HCT116 (cell line): ENCODE data around the gene RNU5B-1. TPM values are rescaled to one million over a fixed set of nuclear protein-coding genes. Genes with fewer than 3 reads are reported as not detected.

Experiments
- ATAC-seq: fragments of 200-7000 bp; cut with Tn5 transposase; 2 replicates; pipeline ENCODE4 v1.9.1; 2020; ENCODE audit warnings: mild to moderate bottlenecking, moderate library complexity
- BruUV-seq: library from RNA; stranded (reverse); fragments of 400-500 nt; replicated peaks from 2 replicates; lab custom pipeline; 2021; lab: Mats Ljungman, UMichigan
- CTCF ChIA-PET: fragments of 300-600 bp; sonication (Branson Sonifier 250); formaldehyde crosslinking; loops from one replicate; lab custom pipeline; 2021; ENCODE audit warnings: antibody characterized with exemption; lab: Charles Lee
- POLR2A ChIA-PET: fragments of 300-600, 350-600 bp; sonication (Branson Sonifier 250); formaldehyde crosslinking; loops from one replicate; lab custom pipeline; 2021; ENCODE audit warnings: antibody characterized with exemption; lab: Charles Lee
- RAD21 ChIA-PET, 2 experiments: fragments of 300-600 bp; sonication (Branson Sonifier 250); formaldehyde crosslinking; loops; one replicate each; lab custom pipeline; 2023; ENCODE audit warnings: low total read pairs in 2 of 2; ENCODE audit not compliant: uncharacterized antibody in 2 of 2, unreplicated experiment in 2 of 2, low non-redundant PET in 1 of 2; lab: Charles Lee
- DNase-seq: peaks from one replicate; pipeline ENCODE4 v3.0.0-alpha.2; 2010; ENCODE audit warnings: low read depth, low spot score
- H2AFZ ChIP-seq: fragments of 200-600 bp; shearing (Covaris generic), sonication (generic); 2 replicates; pipeline ENCODE4 v1.6.1; 2017; ENCODE audit warnings: low read depth, mixed run types, mixed read lengths, antibody characterized with exemption, low read length; ENCODE audit not compliant: poor library complexity, severe bottlenecking
- H3K27ac ChIP-seq: 2 replicates; pipeline ENCODE4 v1.5.1; 2012; ENCODE audit warnings: low read depth, low read length
- H3K27me3 ChIP-seq: fragments of 200-600 bp; sonication (generic); 2 replicates; pipeline ENCODE4 v1.6.1; 2016; ENCODE audit warnings: mixed run types, low read length, mixed read lengths; ENCODE audit not compliant: insufficient read depth
- H3K36me3 ChIP-seq, 2 experiments: fragments of 200-500 bp in 1 of 2; fragments of 200-600 bp in 1 of 2; sonication (Bioruptor generic) in 1 of 2; sonication (generic) in 1 of 2; 2 replicates each; pipeline versions ENCODE4 v1.5.1 to v1.6.1; 2014 to 2016; ENCODE audit warnings: low read length in 2 of 2, inconsistent platforms in 1 of 2, mixed read lengths in 1 of 2, mixed run types in 1 of 2; ENCODE audit not compliant: insufficient read depth in 2 of 2, control insufficient read depth in 1 of 2
- H3K4me1 ChIP-seq, 2 experiments: fragments of 200-600 bp in 1 of 2; sonication (generic) in 1 of 2; 2 replicates each; pipeline versions ENCODE4 v1.5.1 to v1.6.1; 2012 to 2017; ENCODE audit warnings: low read length in 2 of 2, inconsistent platforms in 1 of 2, mild to moderate bottlenecking in 1 of 2, mixed read lengths in 1 of 2, mixed run types in 1 of 2, moderate library complexity in 1 of 2; ENCODE audit not compliant: insufficient read depth in 2 of 2, control insufficient read depth in 1 of 2
- H3K4me2 ChIP-seq: fragments of 200-600 bp; sonication (generic); 2 replicates; pipeline ENCODE4 v1.6.1; 2017; ENCODE audit warnings: mixed run types, low read length, mixed read lengths
- H3K4me3 ChIP-seq, 2 experiments: fragments of 200-600 bp in 1 of 2; sonication (generic) in 1 of 2; replicated peaks in 1 of 2; 2 replicates each; pipeline ENCODE4 v1.5.1; 2011 to 2016; ENCODE audit warnings: low read length in 2 of 2, control low read depth in 1 of 2, low read depth in 1 of 2, mild to moderate bottlenecking in 1 of 2, mixed read lengths in 1 of 2, mixed run types in 1 of 2
- H3K79me2 ChIP-seq: fragments of 200-600 bp; sonication (generic); 2 replicates; pipeline ENCODE4 v1.6.1; 2017; ENCODE audit warnings: mild to moderate bottlenecking, mixed run types, low read length, moderate library complexity, mixed read lengths; ENCODE audit not compliant: insufficient read depth
- H3K9ac ChIP-seq: fragments of 200-600 bp; sonication (generic); 2 replicates; pipeline ENCODE4 v1.6.1; 2016; ENCODE audit warnings: low read length, mixed read lengths
- H3K9me2 ChIP-seq: fragments of 200-600 bp; sonication (generic), shearing (Covaris generic); 2 replicates; pipeline ENCODE4 v1.6.1; 2017; ENCODE audit warnings: mixed run types, mild to moderate bottlenecking, moderate library complexity; ENCODE audit not compliant: insufficient read depth
- H3K9me3 ChIP-seq, 2 experiments: fragments of 200-500 bp in 1 of 2; fragments of 200-600 bp in 1 of 2; sonication (Bioruptor generic) in 1 of 2; sonication (generic) in 1 of 2; 2 replicates each; pipeline ENCODE4 v1.6.1; 2014 to 2017; ENCODE audit warnings: low read length in 2 of 2, mixed read lengths in 2 of 2, inconsistent platforms in 1 of 2, low read depth in 1 of 2, mild to moderate bottlenecking in 1 of 2, mixed run types in 1 of 2, moderate library complexity in 1 of 2; ENCODE audit not compliant: control insufficient read depth in 1 of 2, insufficient read depth in 1 of 2
- H4K20me1 ChIP-seq: fragments of 200-600 bp; sonication (generic), shearing (Covaris generic); 2 replicates; pipeline ENCODE4 v1.6.1; 2017; ENCODE audit warnings: mixed run types, mild to moderate bottlenecking, moderate library complexity; ENCODE audit not compliant: insufficient read depth
- CBX3 ChIP-seq: IDR thresholded peaks from 2 replicates; pipeline ENCODE4 v1.6.1; 2012; ENCODE audit warnings: low read depth
- CEBPB ChIP-seq: IDR thresholded peaks from 2 replicates; pipeline ENCODE4 v1.6.1; 2012; ENCODE audit warnings: low read depth
- CTCF ChIP-seq, 3 experiments: fragments of 200-600 bp in 1 of 3; sonication (generic) in 1 of 3; IDR thresholded peaks in 2 of 3; conservative IDR thresholded peaks in 1 of 3; 2 replicates each; pipeline ENCODE4 v1.5.1; 2012 to 2017; ENCODE audit warnings: low read depth in 2 of 3, low read length in 2 of 3, antibody characterized with exemption in 1 of 3, borderline replicate concordance in 1 of 3, control low read depth in 1 of 3, mild to moderate bottlenecking in 1 of 3, mixed read lengths in 1 of 3, mixed run types in 1 of 3, moderate library complexity in 1 of 3; ENCODE audit not compliant: insufficient read depth in 1 of 3
- EGR1 ChIP-seq: IDR thresholded peaks from 2 replicates; pipeline ENCODE4 v1.6.1; 2012; ENCODE audit warnings: low read depth
- ELF1 ChIP-seq: IDR thresholded peaks from 2 replicates; pipeline ENCODE4 v1.6.1; 2012; ENCODE audit warnings: low read depth, borderline replicate concordance
- EZH2 ChIP-seq: fragments of 200-600 bp; sonication (generic); IDR thresholded peaks from 2 replicates; pipeline ENCODE4 v1.6.1; 2017; ENCODE audit warnings: antibody characterized with exemption, mixed run types
- JUND ChIP-seq: IDR thresholded peaks from 2 replicates; pipeline ENCODE4 v1.6.1; 2012
- RAD21 ChIP-seq: IDR thresholded peaks from 2 replicates; pipeline ENCODE4 v1.6.1; 2012; ENCODE audit warnings: low read depth, mild to moderate bottlenecking
- SIN3A ChIP-seq: IDR thresholded peaks from 2 replicates; pipeline ENCODE4 v1.6.1; 2012; ENCODE audit warnings: low read depth
- SRF ChIP-seq: IDR thresholded peaks from 2 replicates; pipeline ENCODE4 v1.6.1; 2012; ENCODE audit warnings: low read depth
- YY1 ChIP-seq: IDR thresholded peaks from 2 replicates; pipeline ENCODE4 v1.6.1; 2011; ENCODE audit warnings: low read length, low read depth, moderate library complexity, mild to moderate bottlenecking; ENCODE audit not compliant: insufficient replicate concordance; ENCODE audit errors: extremely low read depth
- ZFX ChIP-seq: fragments of 450-650 bp; IDR thresholded peaks from 2 replicates; pipeline ENCODE4 v1.6.1; 2017
- intact Hi-C: fragments of 100-400 bp; cut with micrococcal nuclease; formaldehyde crosslinking; loops from 2 replicates; pipeline ENCODE4 v1.10.0; 2022
- total RNA-seq: library from RNA; stranded (reverse); gene quantifications from one replicate; pipeline ENCODE4 v1.2.1, GENCODE V29; 2021; ENCODE audit not compliant: unreplicated experiment

Gene RNU5B-1
- total RNA-seq, 1 experiment from 2014 or later, result not detected

GRCh38 chr15:65344914-65345275, 40.4 kb downstream of the RNU5B-1 start:
- Histone ChIP-seq H3K9me2 (no peaks in the 10 kb centered on the region), H3K9ac (no peak overlapping the region), H3K79me2 (no peaks in the 10 kb centered on the region), H3K27me3 (no peaks in the 10 kb centered on the region), H3K36me3 (no peaks in the 10 kb centered on the region), H3K4me2 (no peak overlapping the region), H3K4me1 (0 out of 4 replicates have a peak, but pooled peaks cover 0 to 3% of the 10 kb centered on the region in 2 experiments), H3K4me3 (no peak overlapping the region), H4K20me1 (no peaks in the 10 kb centered on the region), H3K9me3 (no peaks in the 10 kb centered on the region), H2AFZ (no peak overlapping the region), H3K27ac (no peak overlapping the region)
- CTCF ChIA-PET, result no interaction called here
- TF ChIP-seq SIN3A, result no peak
- TF ChIP-seq ZFX, result no peak
- no peak for TF ChIP-seq JUND
- no peak for TF ChIP-seq ELF1
- TF ChIP-seq CBX3, result no peak
- TF ChIP-seq CEBPB, result no peak
- TF ChIP-seq EGR1, result no peak
- no peak for TF ChIP-seq YY1
- no peak for TF ChIP-seq CTCF (IDR thresholded peaks at IDR 0.05 in 2 of 3, conservative IDR thresholded peaks at IDR 0.05 in 1 of 3; ENCODE audit: borderline replicate concordance in 1 of 3, insufficient read depth in 1 of 3, low read depth in 2 of 3, low read length in 2 of 3)
- no peak for TF ChIP-seq SRF
- TF ChIP-seq EZH2, result no peak
- no peak for TF ChIP-seq RAD21
- DNase-seq (no peak), ATAC-seq (no peak)
- intact Hi-C loops, result no loop called here
- RAD21 ChIA-PET, result no interaction called here
- no TSS peak for BruUV-seq
- POLR2A ChIA-PET, result no interaction called here
